Epithelial cell of esophagus (primary cell): ENCODE results near the gene OXTR.
A peak's percentile ranks its signal among the peaks of the same experiment; 100 is the strongest.

Source experiments
- DNase-seq: peaks from one replicate; pipeline ENCODE4 v3.0.0; 2010; ENCODE audit warnings: low read depth
- H3K4me3 ChIP-seq: 2 replicates; pipeline ENCODE4 v1.5.1; 2011; ENCODE audit warnings: mild to moderate bottlenecking, low read length, control low read depth
- TF ChIP-seq, protein P1 (sequence below): IDR thresholded peaks from 2 replicates; pipeline ENCODE4 v1.5.1; 2011; ENCODE audit warnings: low read depth, mild to moderate bottlenecking, low read length, control low read depth, inconsistent platforms; ENCODE audit not compliant: insufficient read depth; ENCODE audit errors: missing control alignments

Gene OXTR

DNA sequence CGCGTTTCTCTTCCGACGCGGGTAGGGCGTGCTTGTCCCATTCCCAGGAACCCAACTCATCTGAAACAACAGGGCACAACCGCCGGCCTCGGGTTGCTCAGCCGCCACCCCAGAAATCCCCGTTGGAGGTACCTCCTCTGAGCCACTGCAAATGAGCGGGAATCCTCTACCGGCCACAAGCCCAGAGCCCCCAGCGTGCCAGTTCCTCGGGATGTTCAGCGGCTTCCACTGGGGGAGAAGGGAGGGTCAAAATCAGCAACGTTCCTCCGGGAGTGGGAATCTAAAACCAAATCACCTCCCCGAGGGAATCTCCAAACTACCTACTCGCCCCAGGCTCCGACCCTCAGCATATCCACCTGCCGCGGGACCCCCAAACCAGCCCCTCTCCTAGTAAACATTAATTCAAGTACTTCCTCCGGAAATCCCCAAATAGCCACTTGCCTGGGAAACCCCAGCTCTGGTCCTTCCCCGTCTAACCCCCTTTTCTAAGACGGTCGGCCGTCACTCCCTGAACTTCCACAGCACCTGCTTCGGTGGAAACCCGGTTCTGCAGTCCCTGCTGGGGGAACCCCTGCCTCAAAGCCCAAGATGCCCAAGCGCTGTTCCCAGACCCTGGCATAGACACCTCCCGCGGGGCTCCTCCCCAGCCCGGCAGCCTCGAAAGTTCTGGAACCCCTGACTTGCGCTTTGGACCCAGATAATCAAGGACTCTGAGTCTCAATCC, 887 bp downstream of the OXTR start:
- peak; percentile 9 for DNase-seq
- TF ChIP-seq, protein P1, sequence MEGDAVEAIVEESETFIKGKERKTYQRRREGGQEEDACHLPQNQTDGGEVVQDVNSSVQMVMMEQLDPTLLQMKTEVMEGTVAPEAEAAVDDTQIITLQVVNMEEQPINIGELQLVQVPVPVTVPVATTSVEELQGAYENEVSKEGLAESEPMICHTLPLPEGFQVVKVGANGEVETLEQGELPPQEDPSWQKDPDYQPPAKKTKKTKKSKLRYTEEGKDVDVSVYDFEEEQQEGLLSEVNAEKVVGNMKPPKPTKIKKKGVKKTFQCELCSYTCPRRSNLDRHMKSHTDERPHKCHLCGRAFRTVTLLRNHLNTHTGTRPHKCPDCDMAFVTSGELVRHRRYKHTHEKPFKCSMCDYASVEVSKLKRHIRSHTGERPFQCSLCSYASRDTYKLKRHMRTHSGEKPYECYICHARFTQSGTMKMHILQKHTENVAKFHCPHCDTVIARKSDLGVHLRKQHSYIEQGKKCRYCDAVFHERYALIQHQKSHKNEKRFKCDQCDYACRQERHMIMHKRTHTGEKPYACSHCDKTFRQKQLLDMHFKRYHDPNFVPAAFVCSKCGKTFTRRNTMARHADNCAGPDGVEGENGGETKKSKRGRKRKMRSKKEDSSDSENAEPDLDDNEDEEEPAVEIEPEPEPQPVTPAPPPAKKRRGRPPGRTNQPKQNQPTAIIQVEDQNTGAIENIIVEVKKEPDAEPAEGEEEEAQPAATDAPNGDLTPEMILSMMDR = no peak
- H3K4me3 ChIP-seq = peak overlapping the region; percentile 38

DNA sequence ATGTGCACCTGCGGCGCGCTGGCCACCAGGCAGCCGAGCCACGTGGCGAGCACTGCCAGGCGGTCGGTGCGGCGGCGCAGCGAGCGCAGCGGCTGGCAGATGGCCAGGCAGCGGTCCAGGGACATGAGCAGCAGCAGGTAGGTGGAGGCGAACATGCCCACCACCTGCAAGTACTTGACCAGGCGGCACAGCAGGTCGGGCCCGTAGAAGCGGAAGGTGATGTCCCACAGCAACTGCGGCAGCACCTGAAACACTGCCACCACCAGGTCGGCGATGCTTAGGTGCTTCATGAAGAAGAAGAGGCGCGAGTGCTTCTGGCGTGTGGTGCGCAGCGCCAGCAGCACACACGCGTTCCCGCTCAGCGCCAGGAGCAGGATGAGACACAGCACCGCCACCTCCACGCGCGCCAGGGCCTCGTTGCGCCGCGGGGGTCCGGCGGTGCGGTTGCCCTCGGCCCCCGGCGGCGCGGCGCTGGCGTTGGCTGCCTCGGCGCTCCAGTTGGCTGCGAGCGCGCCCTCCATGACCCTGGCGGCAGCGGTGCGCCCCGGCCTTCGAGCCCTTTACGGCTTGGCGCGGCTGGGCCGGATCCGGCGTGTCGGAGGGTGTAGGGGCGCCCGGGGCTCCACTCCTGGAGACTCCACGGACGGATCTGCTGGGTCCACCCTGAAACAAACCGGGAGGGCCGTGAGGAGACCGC, 1.6 kb downstream of the OXTR start:
- DNase-seq = peak; percentile 86
- peak overlapping the region; percentile 27 for H3K4me3 ChIP-seq
- TF ChIP-seq, protein P1 = peak; percentile 57

DNA sequence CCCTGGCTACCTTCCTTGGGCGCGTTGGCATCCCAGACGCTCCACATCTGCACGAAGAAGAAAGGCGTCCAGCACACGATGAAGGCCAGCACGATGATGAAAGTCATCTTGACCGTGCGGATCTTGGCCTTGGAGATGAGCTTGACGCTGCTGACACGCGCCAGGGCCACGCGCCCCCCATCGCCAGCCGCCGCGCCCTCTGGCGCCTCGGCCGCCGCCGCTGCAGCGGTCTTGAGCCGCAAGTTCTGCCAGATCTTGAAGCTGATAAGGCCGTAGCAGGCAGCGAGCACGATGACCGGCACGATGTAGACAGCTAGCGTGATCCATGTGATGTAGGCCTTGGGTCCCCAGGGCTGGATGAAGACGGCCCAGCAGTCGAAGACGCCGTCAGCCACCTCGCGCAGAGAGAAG, 2.2 kb downstream of the OXTR start:
- H3K4me3 ChIP-seq = no peak overlapping the region
- TF ChIP-seq, protein P1 = no peak
- DNase-seq = no peak

DNA sequence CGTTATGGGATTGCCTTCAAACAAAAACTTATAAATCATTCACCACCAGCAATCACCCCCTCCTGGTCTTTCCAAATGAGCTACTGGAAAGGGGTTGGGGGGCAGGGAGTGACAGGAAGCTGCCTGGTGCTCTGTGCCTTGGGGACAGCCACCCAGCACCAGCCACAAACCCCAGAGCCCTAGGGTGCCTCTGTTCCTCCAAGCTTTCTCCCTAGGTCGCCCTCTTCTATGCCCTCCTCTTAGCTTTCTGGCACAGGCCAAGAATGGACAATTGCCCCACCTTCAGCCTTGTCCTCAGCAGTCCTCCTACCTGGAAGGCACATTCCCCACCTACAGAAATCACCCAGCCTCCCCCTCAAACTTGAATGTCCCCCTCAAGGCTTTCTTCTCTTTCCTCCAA, 3.3 kb downstream of the OXTR start:
- TF ChIP-seq, protein P1 = no peak
- no peak for DNase-seq

DNA sequence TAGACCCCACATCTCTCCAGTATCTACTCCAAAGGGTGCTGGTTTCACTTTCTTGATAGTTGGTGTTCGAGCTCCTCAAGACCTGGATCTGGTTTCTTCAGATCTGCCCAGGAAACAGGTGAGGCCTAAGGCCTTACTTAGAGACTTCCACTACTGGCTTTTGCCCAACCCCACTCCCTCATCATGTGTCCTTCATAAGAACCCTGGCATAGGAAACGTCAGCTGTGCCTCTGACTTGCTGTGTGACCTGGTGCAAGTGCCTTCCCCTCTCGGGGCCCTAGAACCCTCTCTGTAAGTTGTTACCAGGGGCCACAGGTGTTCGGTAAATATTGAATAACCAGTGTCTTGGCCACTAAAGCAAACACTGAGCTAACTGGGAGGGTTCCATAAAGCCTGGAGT, 3.9 kb downstream of the OXTR start:
- no peak overlapping the region for H3K4me3 ChIP-seq
- TF ChIP-seq, protein P1 = no peak

More for the DNA sequence above, 3.3 kb downstream of the OXTR start:
- no peak overlapping the region for H3K4me3 ChIP-seq

DNA sequence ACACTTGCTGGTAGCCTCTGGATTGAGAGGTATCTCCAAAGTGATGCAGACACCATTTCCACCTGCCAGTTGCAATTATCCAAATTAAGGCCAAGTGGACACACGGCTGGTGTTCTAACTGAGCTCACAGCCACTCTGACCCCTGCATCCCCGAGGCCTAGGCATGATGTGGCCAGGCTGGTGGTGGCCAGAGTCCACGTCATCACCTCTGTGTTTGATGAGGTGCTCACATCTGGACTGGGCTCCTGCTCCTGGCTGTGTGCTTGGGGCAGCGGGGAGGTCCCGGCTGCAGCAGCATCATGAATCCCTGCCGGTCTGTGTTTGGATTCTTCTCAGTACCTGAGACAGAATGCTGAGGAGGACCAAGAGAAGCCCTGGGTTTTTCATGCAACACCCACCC, 4.9 kb downstream of the OXTR start:
- H3K4me3 ChIP-seq = no peak overlapping the region
- TF ChIP-seq, protein P1 = no peak
- no peak for DNase-seq

More for the DNA sequence above, 3.9 kb downstream of the OXTR start:
- no peak for DNase-seq
